ENCODE measurements around the gene POLR3A.

GRCh38 chr10:78045856-78046255, 16.5 kb upstream of the POLR3A start:
- TF ChIP-seq, protein P1, sequence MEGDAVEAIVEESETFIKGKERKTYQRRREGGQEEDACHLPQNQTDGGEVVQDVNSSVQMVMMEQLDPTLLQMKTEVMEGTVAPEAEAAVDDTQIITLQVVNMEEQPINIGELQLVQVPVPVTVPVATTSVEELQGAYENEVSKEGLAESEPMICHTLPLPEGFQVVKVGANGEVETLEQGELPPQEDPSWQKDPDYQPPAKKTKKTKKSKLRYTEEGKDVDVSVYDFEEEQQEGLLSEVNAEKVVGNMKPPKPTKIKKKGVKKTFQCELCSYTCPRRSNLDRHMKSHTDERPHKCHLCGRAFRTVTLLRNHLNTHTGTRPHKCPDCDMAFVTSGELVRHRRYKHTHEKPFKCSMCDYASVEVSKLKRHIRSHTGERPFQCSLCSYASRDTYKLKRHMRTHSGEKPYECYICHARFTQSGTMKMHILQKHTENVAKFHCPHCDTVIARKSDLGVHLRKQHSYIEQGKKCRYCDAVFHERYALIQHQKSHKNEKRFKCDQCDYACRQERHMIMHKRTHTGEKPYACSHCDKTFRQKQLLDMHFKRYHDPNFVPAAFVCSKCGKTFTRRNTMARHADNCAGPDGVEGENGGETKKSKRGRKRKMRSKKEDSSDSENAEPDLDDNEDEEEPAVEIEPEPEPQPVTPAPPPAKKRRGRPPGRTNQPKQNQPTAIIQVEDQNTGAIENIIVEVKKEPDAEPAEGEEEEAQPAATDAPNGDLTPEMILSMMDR (IDR thresholded peaks at IDR 0.05) = no peak
- TF ChIP-seq POLR2A (IDR thresholded peaks at IDR 0.05) = no peak
